HCT116 (cell line): ENCODE data around the gene CYBRD1. TPM values are rescaled to one million over a fixed set of nuclear protein-coding genes. Genes with fewer than 3 reads are reported as not detected.

ENCODE experiments used
- ATAC-seq: fragments of 200-7000 bp; cut with Tn5 transposase; 2 replicates; pipeline ENCODE4 v1.9.1; 2020; ENCODE audit warnings: mild to moderate bottlenecking, moderate library complexity
- BruUV-seq: library from RNA; stranded (reverse); fragments of 400-500 nt; replicated peaks from 2 replicates; lab custom pipeline; 2021; lab: Mats Ljungman, UMichigan
- CTCF ChIA-PET: fragments of 300-600 bp; sonication (Branson Sonifier 250); formaldehyde crosslinking; loops from one replicate; lab custom pipeline; 2021; ENCODE audit warnings: antibody characterized with exemption; lab: Charles Lee
- POLR2A ChIA-PET: fragments of 300-600, 350-600 bp; sonication (Branson Sonifier 250); formaldehyde crosslinking; loops from one replicate; lab custom pipeline; 2021; ENCODE audit warnings: antibody characterized with exemption; lab: Charles Lee
- RAD21 ChIA-PET, 2 experiments: fragments of 300-600 bp; sonication (Branson Sonifier 250); formaldehyde crosslinking; loops; one replicate each; lab custom pipeline; 2023; ENCODE audit warnings: low total read pairs in 2 of 2; ENCODE audit not compliant: uncharacterized antibody in 2 of 2, unreplicated experiment in 2 of 2, low non-redundant PET in 1 of 2; lab: Charles Lee
- DNase-seq: peaks from one replicate; pipeline ENCODE4 v3.0.0-alpha.2; 2010; ENCODE audit warnings: low read depth, low spot score
- H2AFZ ChIP-seq: fragments of 200-600 bp; shearing (Covaris generic), sonication (generic); 2 replicates; pipeline ENCODE4 v1.6.1; 2017; ENCODE audit warnings: low read depth, mixed run types, mixed read lengths, antibody characterized with exemption, low read length; ENCODE audit not compliant: poor library complexity, severe bottlenecking
- H3K27ac ChIP-seq: 2 replicates; pipeline ENCODE4 v1.5.1; 2012; ENCODE audit warnings: low read depth, low read length
- H3K27me3 ChIP-seq: fragments of 200-600 bp; sonication (generic); 2 replicates; pipeline ENCODE4 v1.6.1; 2016; ENCODE audit warnings: mixed run types, low read length, mixed read lengths; ENCODE audit not compliant: insufficient read depth
- H3K36me3 ChIP-seq, 2 experiments: fragments of 200-500 bp in 1 of 2; fragments of 200-600 bp in 1 of 2; sonication (Bioruptor generic) in 1 of 2; sonication (generic) in 1 of 2; 2 replicates each; pipeline versions ENCODE4 v1.5.1 to v1.6.1; 2014 to 2016; ENCODE audit warnings: low read length in 2 of 2, inconsistent platforms in 1 of 2, mixed read lengths in 1 of 2, mixed run types in 1 of 2; ENCODE audit not compliant: insufficient read depth in 2 of 2, control insufficient read depth in 1 of 2
- H3K4me1 ChIP-seq, 2 experiments: fragments of 200-600 bp in 1 of 2; sonication (generic) in 1 of 2; 2 replicates each; pipeline versions ENCODE4 v1.5.1 to v1.6.1; 2012 to 2017; ENCODE audit warnings: low read length in 2 of 2, inconsistent platforms in 1 of 2, mild to moderate bottlenecking in 1 of 2, mixed read lengths in 1 of 2, mixed run types in 1 of 2, moderate library complexity in 1 of 2; ENCODE audit not compliant: insufficient read depth in 2 of 2, control insufficient read depth in 1 of 2
- H3K4me2 ChIP-seq: fragments of 200-600 bp; sonication (generic); 2 replicates; pipeline ENCODE4 v1.6.1; 2017; ENCODE audit warnings: mixed run types, low read length, mixed read lengths
- H3K4me3 ChIP-seq, 2 experiments: fragments of 200-600 bp in 1 of 2; sonication (generic) in 1 of 2; replicated peaks in 1 of 2; 2 replicates each; pipeline ENCODE4 v1.5.1; 2011 to 2016; ENCODE audit warnings: low read length in 2 of 2, control low read depth in 1 of 2, low read depth in 1 of 2, mild to moderate bottlenecking in 1 of 2, mixed read lengths in 1 of 2, mixed run types in 1 of 2
- H3K79me2 ChIP-seq: fragments of 200-600 bp; sonication (generic); 2 replicates; pipeline ENCODE4 v1.6.1; 2017; ENCODE audit warnings: mild to moderate bottlenecking, mixed run types, low read length, moderate library complexity, mixed read lengths; ENCODE audit not compliant: insufficient read depth
- H3K9ac ChIP-seq: fragments of 200-600 bp; sonication (generic); 2 replicates; pipeline ENCODE4 v1.6.1; 2016; ENCODE audit warnings: low read length, mixed read lengths
- H3K9me2 ChIP-seq: fragments of 200-600 bp; sonication (generic), shearing (Covaris generic); 2 replicates; pipeline ENCODE4 v1.6.1; 2017; ENCODE audit warnings: mixed run types, mild to moderate bottlenecking, moderate library complexity; ENCODE audit not compliant: insufficient read depth
- H3K9me3 ChIP-seq, 2 experiments: fragments of 200-500 bp in 1 of 2; fragments of 200-600 bp in 1 of 2; sonication (Bioruptor generic) in 1 of 2; sonication (generic) in 1 of 2; 2 replicates each; pipeline ENCODE4 v1.6.1; 2014 to 2017; ENCODE audit warnings: low read length in 2 of 2, mixed read lengths in 2 of 2, inconsistent platforms in 1 of 2, low read depth in 1 of 2, mild to moderate bottlenecking in 1 of 2, mixed run types in 1 of 2, moderate library complexity in 1 of 2; ENCODE audit not compliant: control insufficient read depth in 1 of 2, insufficient read depth in 1 of 2
- H4K20me1 ChIP-seq: fragments of 200-600 bp; sonication (generic), shearing (Covaris generic); 2 replicates; pipeline ENCODE4 v1.6.1; 2017; ENCODE audit warnings: mixed run types, mild to moderate bottlenecking, moderate library complexity; ENCODE audit not compliant: insufficient read depth
- CBX3 ChIP-seq: IDR thresholded peaks from 2 replicates; pipeline ENCODE4 v1.6.1; 2012; ENCODE audit warnings: low read depth
- CEBPB ChIP-seq: IDR thresholded peaks from 2 replicates; pipeline ENCODE4 v1.6.1; 2012; ENCODE audit warnings: low read depth
- EZH2 ChIP-seq: fragments of 200-600 bp; sonication (generic); IDR thresholded peaks from 2 replicates; pipeline ENCODE4 v1.6.1; 2017; ENCODE audit warnings: antibody characterized with exemption, mixed run types
- FOSL1 ChIP-seq: IDR thresholded peaks from 2 replicates; pipeline ENCODE4 v1.6.1; 2012; ENCODE audit warnings: low read depth
- POLR2A ChIP-seq: IDR thresholded peaks from 2 replicates; pipeline ENCODE4 v1.7.0; 2011; ENCODE audit warnings: borderline replicate concordance; ENCODE audit not compliant: insufficient read depth, insufficient read length; ENCODE audit errors: extremely low read depth
- RAD21 ChIP-seq: IDR thresholded peaks from 2 replicates; pipeline ENCODE4 v1.6.1; 2012; ENCODE audit warnings: low read depth, mild to moderate bottlenecking
- SRF ChIP-seq: IDR thresholded peaks from 2 replicates; pipeline ENCODE4 v1.6.1; 2012; ENCODE audit warnings: low read depth
- YY1 ChIP-seq: IDR thresholded peaks from 2 replicates; pipeline ENCODE4 v1.6.1; 2011; ENCODE audit warnings: low read length, low read depth, moderate library complexity, mild to moderate bottlenecking; ENCODE audit not compliant: insufficient replicate concordance; ENCODE audit errors: extremely low read depth
- ZFX ChIP-seq: fragments of 450-650 bp; IDR thresholded peaks from 2 replicates; pipeline ENCODE4 v1.6.1; 2017
- ZNF274 ChIP-seq: fragments of 200-500 bp; sonication (Bioruptor generic); IDR thresholded peaks from 2 replicates; pipeline ENCODE4 v1.6.1; 2014; ENCODE audit warnings: mild to moderate bottlenecking, low read depth, low read length, inconsistent platforms
- intact Hi-C: fragments of 100-400 bp; cut with micrococcal nuclease; formaldehyde crosslinking; loops from 2 replicates; pipeline ENCODE4 v1.10.0; 2022
- total RNA-seq: library from RNA; stranded (reverse); gene quantifications from one replicate; pipeline ENCODE4 v1.2.1, GENCODE V29; 2021; ENCODE audit not compliant: unreplicated experiment
- TF ChIP-seq, protein P1 (sequence below): IDR thresholded peaks from 2 replicates; pipeline ENCODE4 v1.6.1; 2012; ENCODE audit warnings: low read depth
- TF ChIP-seq, protein P2 (sequence below): IDR thresholded peaks from 2 replicates; pipeline ENCODE4 v1.6.1; 2012
- TF ChIP-seq, protein P3 (sequence below), 3 experiments: fragments of 200-600 bp in 1 of 3; sonication (generic) in 1 of 3; IDR thresholded peaks in 2 of 3; conservative IDR thresholded peaks in 1 of 3; 2 replicates each; pipeline ENCODE4 v1.5.1; 2012 to 2017; ENCODE audit warnings: low read depth in 2 of 3, low read length in 2 of 3, antibody characterized with exemption in 1 of 3, borderline replicate concordance in 1 of 3, control low read depth in 1 of 3, mild to moderate bottlenecking in 1 of 3, mixed read lengths in 1 of 3, mixed run types in 1 of 3, moderate library complexity in 1 of 3; ENCODE audit not compliant: insufficient read depth in 1 of 3
- TF ChIP-seq, protein P4 (sequence below): IDR thresholded peaks from 2 replicates; pipeline ENCODE4 v1.6.1; 2011; ENCODE audit warnings: mild to moderate bottlenecking, low read length, moderate library complexity; ENCODE audit not compliant: insufficient replicate concordance; ENCODE audit errors: extremely low read depth
- TF ChIP-seq, protein P5 (sequence below): IDR thresholded peaks from 2 replicates; pipeline ENCODE4 v1.6.1; 2012

The CYBRD1 gene
- total RNA-seq, 1 experiment from 2014 or later: 14.9 TPM

DNA sequence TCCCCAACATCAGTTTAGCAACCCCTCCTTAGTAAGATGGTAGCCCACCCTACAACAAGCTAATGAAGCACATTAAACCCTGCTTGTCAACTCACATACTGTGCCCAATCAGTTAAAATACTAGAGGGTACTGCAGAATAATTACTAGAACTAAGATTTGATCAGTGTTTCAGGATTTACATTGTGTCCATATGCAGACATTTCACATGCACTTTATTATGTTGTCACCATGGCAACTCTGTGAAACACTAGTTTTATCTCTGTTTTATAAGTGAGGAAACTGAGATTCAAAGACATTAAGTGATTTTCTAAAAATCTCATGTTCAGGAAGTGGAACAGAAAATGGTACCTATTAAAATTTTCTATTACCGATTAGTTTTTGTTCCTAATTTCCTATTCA, 61.7 kb downstream of the CYBRD1 start (continued):
- TF ChIP-seq, protein P1, sequence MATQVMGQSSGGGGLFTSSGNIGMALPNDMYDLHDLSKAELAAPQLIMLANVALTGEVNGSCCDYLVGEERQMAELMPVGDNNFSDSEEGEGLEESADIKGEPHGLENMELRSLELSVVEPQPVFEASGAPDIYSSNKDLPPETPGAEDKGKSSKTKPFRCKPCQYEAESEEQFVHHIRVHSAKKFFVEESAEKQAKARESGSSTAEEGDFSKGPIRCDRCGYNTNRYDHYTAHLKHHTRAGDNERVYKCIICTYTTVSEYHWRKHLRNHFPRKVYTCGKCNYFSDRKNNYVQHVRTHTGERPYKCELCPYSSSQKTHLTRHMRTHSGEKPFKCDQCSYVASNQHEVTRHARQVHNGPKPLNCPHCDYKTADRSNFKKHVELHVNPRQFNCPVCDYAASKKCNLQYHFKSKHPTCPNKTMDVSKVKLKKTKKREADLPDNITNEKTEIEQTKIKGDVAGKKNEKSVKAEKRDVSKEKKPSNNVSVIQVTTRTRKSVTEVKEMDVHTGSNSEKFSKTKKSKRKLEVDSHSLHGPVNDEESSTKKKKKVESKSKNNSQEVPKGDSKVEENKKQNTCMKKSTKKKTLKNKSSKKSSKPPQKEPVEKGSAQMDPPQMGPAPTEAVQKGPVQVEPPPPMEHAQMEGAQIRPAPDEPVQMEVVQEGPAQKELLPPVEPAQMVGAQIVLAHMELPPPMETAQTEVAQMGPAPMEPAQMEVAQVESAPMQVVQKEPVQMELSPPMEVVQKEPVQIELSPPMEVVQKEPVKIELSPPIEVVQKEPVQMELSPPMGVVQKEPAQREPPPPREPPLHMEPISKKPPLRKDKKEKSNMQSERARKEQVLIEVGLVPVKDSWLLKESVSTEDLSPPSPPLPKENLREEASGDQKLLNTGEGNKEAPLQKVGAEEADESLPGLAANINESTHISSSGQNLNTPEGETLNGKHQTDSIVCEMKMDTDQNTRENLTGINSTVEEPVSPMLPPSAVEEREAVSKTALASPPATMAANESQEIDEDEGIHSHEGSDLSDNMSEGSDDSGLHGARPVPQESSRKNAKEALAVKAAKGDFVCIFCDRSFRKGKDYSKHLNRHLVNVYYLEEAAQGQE: no peak
- no peak for TF ChIP-seq RAD21
- TF ChIP-seq SRF: no peak
- TF ChIP-seq, all 23 proteins: peak for 0

DNA sequence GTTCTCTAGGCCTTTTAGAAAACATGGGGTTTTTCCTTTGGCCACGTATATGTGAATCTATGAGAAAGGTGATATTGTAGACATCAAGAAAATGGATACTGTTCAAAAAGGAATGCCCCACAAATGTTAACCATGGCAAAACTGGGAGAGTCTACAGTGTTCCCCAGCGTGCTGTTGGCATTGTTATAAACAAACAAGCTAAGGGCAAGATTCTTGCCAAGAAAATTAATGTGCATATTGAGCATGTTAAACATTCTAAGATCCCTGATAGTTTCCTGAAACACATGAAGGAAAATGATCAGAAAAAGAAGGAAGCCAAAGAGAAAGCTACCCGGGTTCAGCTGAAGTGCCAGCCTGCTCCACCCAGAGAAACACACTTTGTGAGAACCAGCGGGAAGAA, 64.9 kb downstream of the CYBRD1 start:
- ChIA-PET RAD21 (no interaction called here), POLR2A (no interaction called here), CTCF (interaction anchor here (1.4 kb wide), 1 partner anchor 13 kb away, joined by 3 read pairs; no protein-coding TSS in a partner anchor)
- no peaks in the 10 kb centered on the region for H3K36me3 ChIP-seq
- no peak for DNase-seq
- H4K20me1 ChIP-seq: no peaks in the 10 kb centered on the region
- H3K79me2 ChIP-seq: no peaks in the 10 kb centered on the region
- H3K4me1 ChIP-seq: no peaks in the 10 kb centered on the region
- intact Hi-C loops: no loop called here
- H3K9ac ChIP-seq: no peak overlapping the region
- H3K4me2 ChIP-seq: no peak overlapping the region
- no peaks in the 10 kb centered on the region for H3K9me3 ChIP-seq
- no peak for ATAC-seq
- H3K9me2 ChIP-seq: no peaks in the 10 kb centered on the region
- no TSS peak for BruUV-seq
- no peaks in the 10 kb centered on the region for H3K27me3 ChIP-seq
- no peak overlapping the region for H2AFZ ChIP-seq
- no peak overlapping the region for H3K4me3 ChIP-seq
- H3K27ac ChIP-seq: no peak overlapping the region
- TF ChIP-seq EZH2 (no peak), YY1 (no peak), FOSL1 (no peak), CBX3 (no peak), CEBPB (no peak), ZNF274 (no peak), POLR2A (no peak), SRF (no peak), RAD21 (no peak), ZFX (no peak)
- TF ChIP-seq, protein P2, sequence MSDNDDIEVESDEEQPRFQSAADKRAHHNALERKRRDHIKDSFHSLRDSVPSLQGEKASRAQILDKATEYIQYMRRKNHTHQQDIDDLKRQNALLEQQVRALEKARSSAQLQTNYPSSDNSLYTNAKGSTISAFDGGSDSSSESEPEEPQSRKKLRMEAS: no peak
- TF ChIP-seq, protein P3, sequence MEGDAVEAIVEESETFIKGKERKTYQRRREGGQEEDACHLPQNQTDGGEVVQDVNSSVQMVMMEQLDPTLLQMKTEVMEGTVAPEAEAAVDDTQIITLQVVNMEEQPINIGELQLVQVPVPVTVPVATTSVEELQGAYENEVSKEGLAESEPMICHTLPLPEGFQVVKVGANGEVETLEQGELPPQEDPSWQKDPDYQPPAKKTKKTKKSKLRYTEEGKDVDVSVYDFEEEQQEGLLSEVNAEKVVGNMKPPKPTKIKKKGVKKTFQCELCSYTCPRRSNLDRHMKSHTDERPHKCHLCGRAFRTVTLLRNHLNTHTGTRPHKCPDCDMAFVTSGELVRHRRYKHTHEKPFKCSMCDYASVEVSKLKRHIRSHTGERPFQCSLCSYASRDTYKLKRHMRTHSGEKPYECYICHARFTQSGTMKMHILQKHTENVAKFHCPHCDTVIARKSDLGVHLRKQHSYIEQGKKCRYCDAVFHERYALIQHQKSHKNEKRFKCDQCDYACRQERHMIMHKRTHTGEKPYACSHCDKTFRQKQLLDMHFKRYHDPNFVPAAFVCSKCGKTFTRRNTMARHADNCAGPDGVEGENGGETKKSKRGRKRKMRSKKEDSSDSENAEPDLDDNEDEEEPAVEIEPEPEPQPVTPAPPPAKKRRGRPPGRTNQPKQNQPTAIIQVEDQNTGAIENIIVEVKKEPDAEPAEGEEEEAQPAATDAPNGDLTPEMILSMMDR (IDR thresholded peaks at IDR 0.05 in 2 of 3, conservative IDR thresholded peaks at IDR 0.05 in 1 of 3; ENCODE audit: borderline replicate concordance in 1 of 3, insufficient read depth in 1 of 3, low read depth in 2 of 3, low read length in 2 of 3): no peak
- TF ChIP-seq, protein P4, sequence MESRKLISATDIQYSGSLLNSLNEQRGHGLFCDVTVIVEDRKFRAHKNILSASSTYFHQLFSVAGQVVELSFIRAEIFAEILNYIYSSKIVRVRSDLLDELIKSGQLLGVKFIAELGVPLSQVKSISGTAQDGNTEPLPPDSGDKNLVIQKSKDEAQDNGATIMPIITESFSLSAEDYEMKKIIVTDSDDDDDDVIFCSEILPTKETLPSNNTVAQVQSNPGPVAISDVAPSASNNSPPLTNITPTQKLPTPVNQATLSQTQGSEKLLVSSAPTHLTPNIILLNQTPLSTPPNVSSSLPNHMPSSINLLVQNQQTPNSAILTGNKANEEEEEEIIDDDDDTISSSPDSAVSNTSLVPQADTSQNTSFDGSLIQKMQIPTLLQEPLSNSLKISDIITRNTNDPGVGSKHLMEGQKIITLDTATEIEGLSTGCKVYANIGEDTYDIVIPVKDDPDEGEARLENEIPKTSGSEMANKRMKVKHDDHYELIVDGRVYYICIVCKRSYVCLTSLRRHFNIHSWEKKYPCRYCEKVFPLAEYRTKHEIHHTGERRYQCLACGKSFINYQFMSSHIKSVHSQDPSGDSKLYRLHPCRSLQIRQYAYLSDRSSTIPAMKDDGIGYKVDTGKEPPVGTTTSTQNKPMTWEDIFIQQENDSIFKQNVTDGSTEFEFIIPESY: no peak
- TF ChIP-seq, protein P5, sequence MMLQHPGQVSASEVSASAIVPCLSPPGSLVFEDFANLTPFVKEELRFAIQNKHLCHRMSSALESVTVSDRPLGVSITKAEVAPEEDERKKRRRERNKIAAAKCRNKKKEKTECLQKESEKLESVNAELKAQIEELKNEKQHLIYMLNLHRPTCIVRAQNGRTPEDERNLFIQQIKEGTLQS: no peak
